Neural cell (in vitro differentiated cells): Measurements from ENCODE around the gene RPL39L. TPM values are rescaled to one million over a fixed set of nuclear protein-coding genes. Genes with fewer than 3 reads are reported as not detected.

Experiments used
- H2AFZ ChIP-seq: fragments of 200-600, 300-800 bp; sonication (generic), shearing (Covaris generic); 2 replicates; pipeline ENCODE4 v1.6.0; 2014; ENCODE audit warnings: low read depth, mild to moderate bottlenecking, antibody characterized with exemption, low read length, moderate library complexity
- H3F3A ChIP-seq: fragments of 200-600 bp; shearing (Covaris generic); 2 replicates; pipeline ENCODE4 v1.6.1; 2016; ENCODE audit warnings: mild to moderate bottlenecking, moderate library complexity, mixed read lengths, antibody characterized with exemption, low read length; ENCODE audit not compliant: insufficient read depth, poor library complexity, severe bottlenecking
- H3K27ac ChIP-seq: fragments of 200-600, 300-800 bp; sonication (generic), shearing (Covaris generic); 2 replicates; pipeline ENCODE4 v1.5.1; 2014; ENCODE audit warnings: mild to moderate bottlenecking, low read length, moderate library complexity
- H3K27me3 ChIP-seq: fragments of 300-800, 200-600 bp; sonication (generic), shearing (Covaris generic); 2 replicates; pipeline ENCODE4 v1.6.0; 2014; ENCODE audit warnings: mild to moderate bottlenecking, low read depth, low read length, moderate library complexity; ENCODE audit not compliant: insufficient read depth
- H3K36me3 ChIP-seq: fragments of 300-800, 200-600 bp; sonication (generic), shearing (Covaris generic); 2 replicates; pipeline ENCODE4 v1.5.1; 2014; ENCODE audit warnings: mild to moderate bottlenecking, antibody characterized with exemption, low read length, moderate library complexity; ENCODE audit not compliant: insufficient read depth
- H3K4me2 ChIP-seq: fragments of 300-800, 200-600 bp; sonication (generic), shearing (Covaris generic); 2 replicates; pipeline ENCODE4 v1.6.0; 2014; ENCODE audit warnings: mild to moderate bottlenecking, low read length
- H3K4me3 ChIP-seq: fragments of 300-800, 200-600 bp; sonication (generic), shearing (Covaris generic); 2 replicates; pipeline ENCODE4 v1.5.1; 2014; ENCODE audit warnings: mild to moderate bottlenecking, low read length, moderate library complexity
- H3K79me2 ChIP-seq: fragments of 200-600 bp; shearing (Covaris generic); replicated peaks from 2 replicates; pipeline ENCODE4 v1.6.0; 2014; ENCODE audit warnings: mild to moderate bottlenecking, low read length, moderate library complexity; ENCODE audit not compliant: insufficient read depth
- H3K9ac ChIP-seq: fragments of 300-800, 200-600 bp; sonication (generic), shearing (Covaris generic); 2 replicates; pipeline ENCODE4 v1.6.1; 2016; ENCODE audit warnings: mild to moderate bottlenecking, low read length, mixed read lengths
- H3K9me2 ChIP-seq: fragments of 200-600 bp; shearing (Covaris generic); 2 replicates; pipeline ENCODE4 v1.6.1; 2016; ENCODE audit warnings: mild to moderate bottlenecking, low read length, mixed read lengths; ENCODE audit not compliant: insufficient read depth
- H3K9me3 ChIP-seq: fragments of 200-600, 300-800 bp; sonication (generic), shearing (Covaris generic); 2 replicates; pipeline ENCODE4 v1.6.1; 2016; ENCODE audit warnings: mild to moderate bottlenecking, mixed run types, low read length, moderate library complexity, mixed read lengths
- H4K20me1 ChIP-seq: fragments of 200-600 bp; shearing (Covaris generic); 2 replicates; pipeline ENCODE4 v1.6.1; 2016; ENCODE audit warnings: mild to moderate bottlenecking, mixed run types; ENCODE audit not compliant: insufficient read depth
- EP300 ChIP-seq: fragments of 450-650 bp; conservative IDR thresholded peaks from 2 replicates; pipeline ENCODE4 v1.6.1; 2014; ENCODE audit warnings: antibody characterized with exemption, mild to moderate bottlenecking, moderate library complexity; ENCODE audit not compliant: poor library complexity, severe bottlenecking
- EZH2 ChIP-seq: fragments of 200-600, 300-800 bp; shearing (Covaris generic), sonication (generic); IDR thresholded peaks from 2 replicates; pipeline ENCODE4 v1.6.1; 2014; ENCODE audit warnings: antibody characterized with exemption, low read length, borderline replicate concordance, mild to moderate bottlenecking; ENCODE audit not compliant: insufficient read depth, poor library complexity, severe bottlenecking
- MXI1 ChIP-seq: fragments of 450-650 bp; conservative IDR thresholded peaks from 2 replicates; pipeline ENCODE4 v1.6.1; 2014; ENCODE audit warnings: antibody characterized with exemption, mild to moderate bottlenecking; ENCODE audit not compliant: poor library complexity, severe bottlenecking
- POLR2AphosphoS5 ChIP-seq: IDR thresholded peaks from 2 replicates; pipeline ENCODE4 v1.6.1; 2012
- RAD21 ChIP-seq: fragments of 450-650 bp; conservative IDR thresholded peaks from 2 replicates; pipeline ENCODE4 v1.6.1; 2014; ENCODE audit warnings: antibody characterized with exemption, mild to moderate bottlenecking, moderate library complexity
- REST ChIP-seq: IDR thresholded peaks from 2 replicates; pipeline ENCODE4 v1.6.1; 2012; ENCODE audit warnings: borderline replicate concordance
- SMC3 ChIP-seq: fragments of 450-650 bp; conservative IDR thresholded peaks from 2 replicates; pipeline ENCODE4 v1.6.1; 2014; ENCODE audit warnings: antibody characterized with exemption, mild to moderate bottlenecking, moderate library complexity; ENCODE audit not compliant: poor library complexity
- TAF1 ChIP-seq: IDR thresholded peaks from 2 replicates; pipeline ENCODE4 v1.6.1; 2012; ENCODE audit warnings: low read depth
- polyA plus RNA-seq: library from polyadenylated mRNA; depleted of rRNA; stranded (reverse); fragments of >200 nt; gene quantifications from 2 replicates; pipeline ENCODE4 v1.2.3, GENCODE V29; 2014
- TF ChIP-seq, protein P1 (sequence below): fragments of 450-650 bp; IDR thresholded peaks from 2 replicates; pipeline ENCODE4 v1.5.1; 2014; ENCODE audit warnings: antibody characterized with exemption, mild to moderate bottlenecking, moderate library complexity; ENCODE audit not compliant: poor library complexity, severe bottlenecking

Gene RPL39L
- polyA plus RNA-seq, 1 donor from 2014 or later: 19.9 TPM

DNA sequence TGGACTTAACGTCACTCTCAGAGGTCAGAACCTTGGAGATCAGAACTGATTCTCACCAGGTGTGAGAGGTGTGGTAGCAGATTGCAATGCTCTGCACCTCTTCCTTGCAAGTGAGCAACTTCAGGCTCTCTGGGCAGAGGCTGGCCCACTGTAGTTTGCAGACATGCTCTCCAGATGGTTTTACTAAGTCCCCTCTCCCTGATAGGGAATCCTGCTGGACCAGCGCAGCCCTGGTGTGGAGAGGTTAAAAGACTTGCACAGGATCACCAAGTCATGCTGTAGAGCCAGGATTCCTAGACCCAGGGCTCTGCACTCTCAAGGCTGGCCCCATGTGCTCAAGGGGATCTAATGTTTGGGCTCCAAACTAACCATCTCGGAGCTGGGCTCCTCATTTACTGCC is 62.2 kb downstream of the RPL39L start:
- Histone ChIP-seq H3F3A (no peaks in the 10 kb centered on the region), H3K4me3 (no peak overlapping the region), H3K9me2 (no peaks in the 10 kb centered on the region), H2AFZ (no peak overlapping the region), H3K36me3 (no peaks in the 10 kb centered on the region), H3K79me2 (no peaks in the 10 kb centered on the region), H3K9me3 (no peaks in the 10 kb centered on the region), H4K20me1 (no peaks in the 10 kb centered on the region), H3K27ac (no peak overlapping the region), H3K27me3 (no peaks in the 10 kb centered on the region), H3K9ac (no peak overlapping the region), H3K4me2 (no peak overlapping the region)
- no peak for TF ChIP-seq MXI1

DNA sequence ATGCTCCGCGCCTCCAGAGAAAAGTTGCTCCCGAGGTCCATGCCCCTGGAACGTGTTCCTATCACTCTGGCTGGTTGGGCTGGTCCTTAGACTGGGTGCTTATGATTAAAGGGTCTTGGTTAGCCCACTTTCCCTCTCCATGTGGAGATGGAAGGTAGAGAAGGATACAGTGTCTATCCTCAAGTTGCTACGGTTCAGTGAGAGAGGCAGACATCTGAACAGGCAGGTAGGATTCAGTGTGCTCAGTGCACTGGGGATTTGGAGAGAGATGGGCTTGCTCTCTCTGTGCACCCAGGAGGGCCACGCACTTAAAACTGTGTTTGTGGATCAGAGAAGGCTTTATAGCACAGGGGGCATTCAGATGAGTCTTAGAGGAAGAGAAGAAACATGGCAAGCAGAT is 63.0 kb downstream of the RPL39L start:
- no peak overlapping the region for H3K27ac ChIP-seq
- no peak overlapping the region for H2AFZ ChIP-seq
- no peaks in the 10 kb centered on the region for H3K9me2 ChIP-seq
- no peak overlapping the region for H3K9ac ChIP-seq
- H3K9me3 ChIP-seq: no peaks in the 10 kb centered on the region
- no peaks in the 10 kb centered on the region for H3F3A ChIP-seq
- H3K27me3 ChIP-seq: no peaks in the 10 kb centered on the region
- TF ChIP-seq REST (no peak), EP300 (no peak), SMC3 (no peak), POLR2AphosphoS5 (no peak), RAD21 (no peak), EZH2 (no peak), TAF1 (no peak), MXI1 (no peak)
- TF ChIP-seq, protein P1, sequence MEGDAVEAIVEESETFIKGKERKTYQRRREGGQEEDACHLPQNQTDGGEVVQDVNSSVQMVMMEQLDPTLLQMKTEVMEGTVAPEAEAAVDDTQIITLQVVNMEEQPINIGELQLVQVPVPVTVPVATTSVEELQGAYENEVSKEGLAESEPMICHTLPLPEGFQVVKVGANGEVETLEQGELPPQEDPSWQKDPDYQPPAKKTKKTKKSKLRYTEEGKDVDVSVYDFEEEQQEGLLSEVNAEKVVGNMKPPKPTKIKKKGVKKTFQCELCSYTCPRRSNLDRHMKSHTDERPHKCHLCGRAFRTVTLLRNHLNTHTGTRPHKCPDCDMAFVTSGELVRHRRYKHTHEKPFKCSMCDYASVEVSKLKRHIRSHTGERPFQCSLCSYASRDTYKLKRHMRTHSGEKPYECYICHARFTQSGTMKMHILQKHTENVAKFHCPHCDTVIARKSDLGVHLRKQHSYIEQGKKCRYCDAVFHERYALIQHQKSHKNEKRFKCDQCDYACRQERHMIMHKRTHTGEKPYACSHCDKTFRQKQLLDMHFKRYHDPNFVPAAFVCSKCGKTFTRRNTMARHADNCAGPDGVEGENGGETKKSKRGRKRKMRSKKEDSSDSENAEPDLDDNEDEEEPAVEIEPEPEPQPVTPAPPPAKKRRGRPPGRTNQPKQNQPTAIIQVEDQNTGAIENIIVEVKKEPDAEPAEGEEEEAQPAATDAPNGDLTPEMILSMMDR: no peak
- no peak overlapping the region for H3K4me2 ChIP-seq
- no peaks in the 10 kb centered on the region for H4K20me1 ChIP-seq
- no peak overlapping the region for H3K4me3 ChIP-seq
- H3K79me2 ChIP-seq: no peaks in the 10 kb centered on the region
- no peaks in the 10 kb centered on the region for H3K36me3 ChIP-seq

DNA sequence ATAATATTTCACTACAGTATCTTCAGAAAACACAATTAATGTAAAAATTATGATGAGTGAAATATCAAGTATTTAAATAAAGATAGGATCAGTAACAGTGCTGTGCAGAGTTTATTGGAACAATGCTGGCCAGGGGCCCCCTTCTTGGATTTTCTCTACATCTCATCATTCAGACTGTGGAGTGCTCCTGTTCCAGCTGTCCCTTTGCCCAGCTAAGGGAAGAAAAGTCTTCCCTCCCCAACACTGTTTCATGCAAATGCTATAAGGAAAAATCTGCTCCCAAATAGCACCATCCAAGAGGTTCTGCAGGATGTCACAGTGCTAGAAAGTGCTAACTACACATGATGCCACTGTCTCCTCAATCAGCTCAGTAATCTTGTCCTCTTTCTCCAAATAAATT is 64.5 kb downstream of the RPL39L start:
- no peaks in the 10 kb centered on the region for H3K36me3 ChIP-seq
- no peaks in the 10 kb centered on the region for H3K9me2 ChIP-seq
- no peaks in the 10 kb centered on the region for H4K20me1 ChIP-seq
- H3K9ac ChIP-seq: no peak overlapping the region
- no peaks in the 10 kb centered on the region for H3K79me2 ChIP-seq
- H3K27ac ChIP-seq: no peak overlapping the region
- no peaks in the 10 kb centered on the region for H3F3A ChIP-seq
- no peak overlapping the region for H3K4me3 ChIP-seq
- H3K27me3 ChIP-seq: no peaks in the 10 kb centered on the region
- H2AFZ ChIP-seq: no peak overlapping the region
- no peak overlapping the region for H3K4me2 ChIP-seq
- H3K9me3 ChIP-seq: no peaks in the 10 kb centered on the region
- TF ChIP-seq, protein P1: no peak
- TF ChIP-seq EP300: no peak
- no peak for TF ChIP-seq EZH2
- TF ChIP-seq SMC3: no peak
- no peak for TF ChIP-seq TAF1
- TF ChIP-seq REST: no peak
- TF ChIP-seq POLR2AphosphoS5: no peak
- TF ChIP-seq MXI1: no peak
- TF ChIP-seq RAD21: no peak
